HG02642 (cell line): ENCODE measurements around the gene DOK3.

Source experiments
- ATAC-seq: cut with Tn5 transposase; IDR thresholded peaks from one replicate; pipeline ENCODE4 v1.9.1; 2021; ENCODE audit warnings: mild to moderate bottlenecking; ENCODE audit not compliant: unreplicated experiment, poor library complexity

DOK3 gene

DNA sequence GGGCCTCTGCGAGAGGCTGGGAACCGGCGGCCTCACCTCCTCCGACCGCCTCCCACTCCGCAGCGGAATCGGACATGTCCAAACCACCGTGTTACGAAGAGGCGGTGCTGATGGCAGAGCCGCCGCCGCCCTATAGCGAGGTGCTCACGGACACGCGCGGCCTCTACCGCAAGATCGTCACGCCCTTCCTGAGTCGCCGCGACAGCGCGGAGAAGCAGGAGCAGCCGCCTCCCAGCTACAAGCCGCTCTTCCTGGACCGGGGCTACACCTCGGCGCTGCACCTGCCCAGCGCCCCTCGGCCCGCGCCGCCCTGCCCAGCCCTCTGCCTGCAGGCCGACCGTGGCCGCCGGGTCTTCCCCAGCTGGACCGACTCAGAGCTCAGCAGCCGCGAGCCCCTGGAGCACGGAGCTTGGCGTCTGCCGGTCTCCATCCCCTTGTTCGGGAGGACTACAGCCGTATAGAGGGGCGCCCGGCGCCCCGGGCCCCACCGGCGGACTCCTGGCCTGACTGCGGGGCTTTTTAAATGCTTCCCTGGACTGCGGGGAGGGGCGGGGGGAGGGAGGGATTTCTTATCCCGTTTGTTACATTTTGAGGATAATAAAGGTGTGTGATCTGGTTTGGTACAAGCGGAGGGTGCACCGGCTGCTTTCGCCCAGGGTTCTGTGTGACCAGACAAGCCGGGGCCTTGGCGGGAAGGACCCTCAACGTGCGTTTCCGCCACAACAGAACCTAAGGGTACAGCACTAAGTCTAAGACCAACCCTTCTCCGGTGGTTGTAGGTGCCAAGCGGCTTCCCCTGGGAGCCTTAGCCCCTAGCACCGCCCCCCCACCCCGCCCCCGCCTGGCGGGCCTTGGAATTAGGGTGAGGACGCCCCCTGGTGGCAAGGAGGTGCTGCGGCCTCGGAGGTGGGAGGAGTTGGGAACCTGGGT lies 53.7 kb downstream of the DOK3 start:
- peak; percentile 19 for ATAC-seq

DNA sequence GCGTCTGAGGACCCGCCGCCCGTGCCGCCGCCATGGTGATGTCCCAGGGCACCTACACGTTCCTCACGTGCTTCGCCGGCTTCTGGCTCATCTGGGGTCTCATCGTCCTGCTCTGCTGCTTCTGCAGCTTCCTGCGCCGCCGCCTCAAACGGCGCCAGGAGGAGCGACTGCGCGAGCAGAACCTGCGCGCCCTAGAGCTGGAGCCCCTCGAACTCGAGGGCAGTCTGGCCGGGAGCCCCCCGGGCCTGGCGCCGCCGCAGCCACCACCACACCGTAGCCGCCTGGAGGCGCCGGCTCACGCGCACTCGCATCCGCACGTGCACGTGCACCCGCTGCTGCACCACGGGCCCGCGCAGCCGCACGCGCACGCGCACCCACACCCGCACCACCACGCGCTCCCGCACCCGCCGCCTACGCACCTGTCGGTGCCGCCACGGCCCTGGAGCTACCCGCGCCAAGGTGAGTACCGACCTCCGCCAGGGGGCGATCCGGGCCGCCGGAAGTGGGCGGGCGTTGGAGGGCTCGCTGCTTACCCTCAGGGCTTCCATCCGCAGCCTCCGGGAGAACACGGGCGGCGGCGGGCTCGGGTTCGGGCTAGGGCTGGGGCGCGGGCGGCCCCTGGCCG lies 54.5 kb downstream of the DOK3 start:
- peak; percentile 55 for ATAC-seq

DNA sequence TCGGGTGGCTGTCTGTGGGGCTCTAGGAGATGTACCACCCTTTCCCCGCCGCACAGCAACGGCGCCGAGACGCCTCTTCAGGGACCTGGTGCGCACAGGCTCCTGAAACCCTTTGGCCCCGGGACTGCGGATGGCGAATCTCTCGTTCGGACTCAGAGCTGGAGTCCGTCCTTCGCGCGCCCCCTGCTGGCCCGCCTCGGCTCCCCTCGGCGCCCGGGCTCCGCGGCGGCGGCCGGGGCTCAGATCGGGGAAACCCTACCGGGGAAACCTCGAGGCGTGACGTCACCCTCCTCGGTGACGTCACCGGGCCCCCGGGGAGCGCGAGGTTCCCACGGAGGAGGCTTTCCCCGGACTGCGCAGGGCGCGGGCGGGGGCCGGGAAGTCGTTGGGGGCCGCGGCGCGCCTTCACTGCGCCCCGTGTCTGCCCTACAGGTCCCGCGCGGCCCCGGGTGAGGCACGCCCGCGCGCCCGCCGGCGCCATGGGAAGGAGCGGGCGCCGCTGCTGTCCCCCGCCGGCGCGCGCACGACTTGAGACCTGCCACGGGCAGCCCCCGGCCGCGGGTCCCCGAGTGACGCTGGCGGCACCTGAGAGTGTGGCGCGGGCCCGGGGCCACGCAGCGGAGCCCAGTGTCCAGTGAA lies 55.1 kb downstream of the DOK3 start:
- peak; percentile 48 for ATAC-seq

DNA sequence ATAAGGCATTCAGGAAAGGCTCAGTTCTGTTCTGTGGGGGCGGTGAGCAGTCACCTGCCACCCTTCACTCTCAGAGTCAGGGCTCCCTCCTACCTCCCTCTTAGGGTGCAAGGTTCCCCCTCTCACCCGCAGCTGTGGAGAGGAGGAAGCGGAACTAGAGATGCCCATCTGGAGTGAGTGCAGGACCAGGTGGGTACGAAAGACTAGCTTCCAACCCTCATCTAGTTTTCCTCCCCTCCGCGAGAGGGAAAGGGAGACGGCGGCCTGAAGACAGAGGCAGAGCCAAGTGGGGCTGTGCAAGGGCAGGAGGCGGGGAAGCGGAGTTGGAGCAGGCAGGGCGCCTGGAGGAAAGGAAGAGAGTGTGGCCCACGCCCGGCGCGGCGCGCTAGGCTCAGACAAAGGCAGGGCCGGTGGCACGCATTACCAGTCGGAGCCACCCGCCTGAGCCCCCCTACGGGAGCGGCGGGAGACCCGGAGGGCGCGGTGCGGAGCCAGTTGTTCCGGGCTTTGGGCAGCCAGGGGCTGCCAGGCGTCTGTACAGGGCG lies 55.7 kb downstream of the DOK3 start:
- ATAC-seq: peak; percentile 4

DNA sequence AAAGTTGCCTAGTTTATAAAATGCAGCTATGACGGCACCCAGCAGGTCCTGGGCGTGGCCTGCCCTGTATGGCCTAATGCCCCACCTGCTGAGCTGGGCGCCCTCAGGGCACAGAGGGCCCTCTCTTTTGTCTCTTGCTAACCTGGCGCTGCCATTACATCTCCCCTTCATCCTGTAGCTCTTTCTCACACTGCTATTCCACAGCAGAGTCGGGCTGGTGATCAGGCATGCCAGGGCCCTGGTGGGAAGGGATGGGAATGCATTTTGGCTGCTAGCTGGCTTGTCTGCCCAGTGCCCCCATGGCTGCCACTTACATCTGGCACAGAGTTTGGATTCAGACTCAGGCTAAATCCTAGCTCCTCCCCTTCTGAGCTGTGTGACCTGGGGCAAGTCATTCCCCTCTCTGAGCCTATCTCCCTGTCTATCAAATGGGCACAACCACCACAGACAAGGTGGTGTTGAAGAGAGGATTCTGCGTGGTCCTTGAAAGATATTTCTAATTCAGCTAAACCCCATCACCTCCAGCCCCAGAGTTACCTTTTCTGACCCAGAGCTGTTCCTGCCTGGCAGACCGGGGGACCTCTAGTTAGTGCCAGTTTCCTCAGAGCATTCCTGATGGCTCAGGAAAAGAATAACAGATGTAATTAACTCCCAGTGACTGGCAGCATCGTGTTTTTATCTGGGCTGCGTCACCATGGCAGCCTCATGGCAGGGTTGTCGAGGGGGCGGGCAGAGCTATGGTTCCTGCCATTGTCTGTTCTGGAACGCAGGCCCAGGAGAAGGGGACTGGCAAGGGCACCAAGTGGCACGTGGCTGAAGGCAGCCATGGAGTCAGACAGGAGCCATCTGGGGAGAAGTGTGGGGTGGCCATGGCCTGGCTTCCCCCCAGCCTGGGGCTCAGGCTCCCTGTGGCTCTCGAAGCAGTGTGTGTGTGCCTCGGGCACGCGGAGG lies 56.7 kb downstream of the DOK3 start:
- ATAC-seq: no peak
